Naive thymus-derived CD4-positive, alpha-beta T cell (primary cell): ENCODE results near the gene MAPKAPK2. TPM values are rescaled to one million over a fixed set of nuclear protein-coding genes. Genes with fewer than 3 reads are reported as not detected.
A peak's percentile ranks its signal among the peaks of the same experiment; 100 is the strongest.

Experiments
- ATAC-seq: fragments of 150-1000 bp; cut with Tn5 transposase; 2 replicates; pipeline ENCODE4 v1.10.0; 2021; ENCODE audit warnings: mild to moderate bottlenecking, moderate library complexity
- CTCF ChIA-PET: fragments of 350-600 bp; sonication (Branson Sonifier 250); formaldehyde crosslinking; loops from one replicate; lab custom pipeline; 2021; ENCODE audit warnings: antibody characterized with exemption; lab: Charles Lee
- POLR2A ChIA-PET: fragments of 350-600 bp; sonication (Branson Sonifier 250); formaldehyde crosslinking; loops from one replicate; lab custom pipeline; 2021; ENCODE audit warnings: antibody characterized with exemption, inconsistent platforms; lab: Charles Lee
- DNase-seq, 9 donors: peaks; one replicate each; pipeline versions ENCODE4 v3.0.0 to v3.0.0-alpha.2; 2020 to 2022; ENCODE audit warnings: mixed read lengths in 1 of 9
- H3K27ac ChIP-seq: one replicate; pipeline ENCODE4 v1.7.0; 2013; ENCODE audit warnings: mild to moderate bottlenecking, low read depth, low read length, moderate library complexity
- H3K27me3 ChIP-seq, 2 donors: one replicate each; pipeline ENCODE4 v1.7.0; 2013; ENCODE audit warnings: low read length in 2 of 2, mild to moderate bottlenecking in 2 of 2, moderate library complexity in 2 of 2; ENCODE audit not compliant: control insufficient read depth in 2 of 2, insufficient read depth in 2 of 2
- H3K36me3 ChIP-seq, 3 experiments: 1 replicate in 2 of 3; 2 replicates in 1 of 3; pipeline ENCODE4 v1.7.0; 2013; ENCODE audit warnings: low read length in 3 of 3, mild to moderate bottlenecking in 3 of 3, moderate library complexity in 1 of 3; ENCODE audit not compliant: insufficient read depth in 3 of 3, control insufficient read depth in 2 of 3
- H3K4me1 ChIP-seq, 2 donors: one replicate each; pipeline ENCODE4 v1.7.0; 2013; ENCODE audit warnings: low read length in 2 of 2, mild to moderate bottlenecking in 2 of 2, moderate library complexity in 1 of 2; ENCODE audit not compliant: control insufficient read depth in 2 of 2, insufficient read depth in 2 of 2
- H3K4me3 ChIP-seq: 2 replicates; pipeline ENCODE4 v1.7.0; 2013; ENCODE audit warnings: mild to moderate bottlenecking, low read length
- H3K9me3 ChIP-seq, 3 experiments: 1 replicate in 2 of 3; 2 replicates in 1 of 3; pipeline ENCODE4 v1.7.0; 2013; ENCODE audit warnings: low read length in 3 of 3; ENCODE audit not compliant: control insufficient read depth in 2 of 3
- H3K27ac Mint-ChIP-seq, 9 donors: one replicate each; pipeline ENCODE4 v1.8.0; 2020 to 2022; ENCODE audit warnings: mixed read lengths in 9 of 9, mild to moderate bottlenecking in 8 of 9, moderate library complexity in 5 of 9, inconsistent platforms in 2 of 9
- H3K27me3 Mint-ChIP-seq, 5 donors: one replicate each; pipeline ENCODE4 v1.8.0; 2021 to 2022; ENCODE audit warnings: mixed read lengths in 5 of 5, mild to moderate bottlenecking in 1 of 5
- H3K36me3 Mint-ChIP-seq, 5 donors: one replicate each; pipeline ENCODE4 v1.8.0; 2020 to 2022; ENCODE audit warnings: mixed read lengths in 5 of 5, mild to moderate bottlenecking in 3 of 5, inconsistent platforms in 1 of 5
- H3K4me1 Mint-ChIP-seq, 7 donors: one replicate each; pipeline ENCODE4 v1.8.0; 2020 to 2022; ENCODE audit warnings: mixed read lengths in 7 of 7, mild to moderate bottlenecking in 3 of 7, inconsistent platforms in 1 of 7
- H3K4me3 Mint-ChIP-seq, 10 donors: one replicate each; pipeline ENCODE4 v1.8.0; 2020 to 2022; ENCODE audit warnings: mild to moderate bottlenecking in 10 of 10, mixed read lengths in 10 of 10, moderate library complexity in 6 of 10, inconsistent platforms in 2 of 10
- H3K9me3 Mint-ChIP-seq, 11 donors: one replicate each; pipeline ENCODE4 v1.8.0; 2020 to 2022; ENCODE audit warnings: mixed read lengths in 11 of 11, mild to moderate bottlenecking in 4 of 11, inconsistent platforms in 1 of 11, moderate library complexity in 1 of 11
- intact Hi-C, 2 donors: fragments of 100-400 bp; cut with micrococcal nuclease; formaldehyde crosslinking; loops; one replicate each; pipeline ENCODE4 v1.15.1; 2023
- polyA plus RNA-seq, 2 donors: library from polyadenylated mRNA; unstranded; fragments of 300-500 nt; fragmentation: Illumina TruSeq; gene quantifications; one replicate each; pipeline ENCODE4 v1.2.3, GENCODE V29; 2021
- total RNA-seq, 6 experiments: library from RNA in 5 of 6; stranded (reverse) in 5 of 6; gene quantifications; 1 replicate in 5 of 6; 2 replicates in 1 of 6; pipeline ENCODE4 v1.2.3 and lab custom pipeline; 2021 to 2026

The MAPKAPK2 gene
- total and polyA plus RNA-seq, 7 experiments from 2014 or later = 1.4 to 123 (median 53.2) TPM

DNA sequence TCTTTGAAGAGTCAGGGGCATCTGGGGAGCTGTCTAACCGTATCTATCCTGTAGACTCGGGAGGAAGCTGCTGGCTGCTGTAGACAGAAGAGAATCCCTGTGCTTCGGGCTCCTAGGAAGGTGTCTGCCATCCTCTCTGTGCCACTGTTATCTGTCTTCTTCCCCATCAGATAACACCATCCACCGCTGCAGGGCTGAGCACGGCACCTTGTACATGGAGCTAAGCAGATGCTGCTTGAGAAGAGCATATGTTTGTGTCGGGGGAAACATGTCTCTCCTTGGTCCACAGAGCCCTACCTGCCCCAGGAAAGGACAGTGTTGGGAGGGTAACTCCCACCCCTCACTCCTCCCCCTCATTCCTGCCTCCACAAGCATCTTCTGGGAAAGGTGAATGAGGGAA lies 1.4 kb upstream of the MAPKAPK2 start:
- Histone ChIP-seq H3K27me3 (no peaks in the 10 kb centered on the region), H3K9me3 (no peaks in the 10 kb centered on the region), H3K4me3 (no peak overlapping the region), H3K36me3 (no peaks in the 10 kb centered on the region), H3K27ac (no peak overlapping the region), H3K4me1 (peaks cover 12 to 14% of the 10 kb centered on the region in 2 donors)
- Mint-ChIP-seq H3K4me1 (peaks cover 14 to 45% (median 27%) of the 10 kb centered on the region in 7 donors), H3K4me3 (peak overlapping the region in 3 of 10 donors; percentile 15 to 56 (median 18)), H3K27me3 (peaks cover 0 to 17% (median 4%) of the 10 kb centered on the region in 5 donors), H3K36me3 (peaks cover 0 to 3% (median 0%) of the 10 kb centered on the region in 5 donors), H3K27ac (peak overlapping the region in 1 of 9 donors; percentile 41), H3K9me3 (no peaks in the 10 kb centered on the region)
- DNase-seq = no peak
- ChIA-PET CTCF (interaction anchor here (1.4 kb wide), 1 partner anchor 20 kb away, joined by 4 read pairs; no protein-coding TSS in a partner anchor), POLR2A (interaction anchor here (0.8 kb wide), 1 partner anchor 719 kb away, joined by 3 read pairs; no protein-coding TSS in a partner anchor)
- intact Hi-C loops = no loop called here
- no peak for ATAC-seq

DNA sequence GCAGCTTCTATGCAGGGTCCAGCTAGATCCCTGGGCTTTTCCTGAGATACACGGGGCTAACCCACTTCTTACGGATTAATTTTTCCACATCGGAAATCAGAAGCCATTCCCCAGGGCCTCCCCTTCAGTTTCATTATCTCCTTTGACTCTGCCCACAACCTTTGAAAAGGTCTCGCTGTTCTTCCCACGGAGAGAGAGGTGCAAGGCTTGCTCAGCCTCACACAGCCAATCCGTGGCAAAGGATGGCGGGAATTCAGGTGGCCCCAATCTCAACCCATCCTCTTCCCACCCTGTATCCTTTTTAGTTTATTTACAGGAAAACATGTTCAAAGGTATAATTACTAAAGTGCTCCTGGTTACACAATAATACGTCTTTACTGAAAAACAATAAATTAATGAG lies 702 bp upstream of the MAPKAPK2 start:
- Mint-ChIP-seq H3K27ac (peak overlapping the region in 3 of 9 donors; percentile 21 to 79 (median 73)), H3K4me1 (peaks cover 16 to 46% (median 31%) of the 10 kb centered on the region in 7 donors), H3K27me3 (peaks cover 0 to 17% (median 0%) of the 10 kb centered on the region in 5 donors), H3K4me3 (peak overlapping the region; percentile 49 to 92 (median 83)), H3K36me3 (peaks cover 0 to 3% (median 0%) of the 10 kb centered on the region in 5 donors), H3K9me3 (no peaks in the 10 kb centered on the region)
- Histone ChIP-seq H3K27ac (no peak overlapping the region), H3K4me3 (peak overlapping the region; percentile 66), H3K36me3 (no peaks in the 10 kb centered on the region), H3K9me3 (no peaks in the 10 kb centered on the region), H3K27me3 (no peaks in the 10 kb centered on the region), H3K4me1 (peaks cover 12 to 14% of the 10 kb centered on the region in 2 donors)
- intact Hi-C loops = loop anchor here (1.0 to 2.0 kb wide), 7 partner anchors 49 to 369 kb away; partner anchors contain the start of genes RASSF5 (in 2 of the 2), DYRK3 (in 1 of the 2), EIF2D (in 1 of the 2) and IKBKE (in 1 of the 2)
- POLR2A ChIA-PET = interaction anchor here (0.5 to 0.8 kb wide), 4 partner anchors 76 to 718 kb away, joined by 3 to 5 read pairs (median 3); no protein-coding TSS in a partner anchor
- ATAC-seq (no peak), DNase-seq (no peak)
- CTCF ChIA-PET = interaction anchor here (1.4 kb wide), 1 partner anchor 50 kb away, joined by 3 read pairs; no protein-coding TSS in a partner anchor

DNA sequence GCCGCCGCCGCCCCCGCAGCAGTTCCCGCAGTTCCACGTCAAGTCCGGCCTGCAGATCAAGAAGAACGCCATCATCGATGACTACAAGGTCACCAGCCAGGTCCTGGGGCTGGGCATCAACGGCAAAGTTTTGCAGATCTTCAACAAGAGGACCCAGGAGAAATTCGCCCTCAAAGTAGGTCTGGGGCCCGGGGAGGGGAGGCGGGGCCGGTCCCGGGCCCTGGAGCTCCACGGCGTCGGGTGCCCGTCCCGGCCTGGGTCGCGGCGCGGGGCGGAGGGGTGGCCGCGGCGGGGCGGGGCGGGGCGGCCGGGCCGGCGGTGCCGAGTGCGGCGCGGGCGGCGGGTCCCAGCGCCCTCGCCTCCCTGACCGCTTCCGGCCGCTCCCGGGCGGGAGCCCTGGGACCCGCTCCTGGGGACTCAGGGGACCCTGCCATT lies 646 bp downstream of the MAPKAPK2 start:
- Mint-ChIP-seq H3K4me1 (peaks cover 30 to 49% (median 45%) of the 10 kb centered on the region in 7 donors), H3K27ac (peak overlapping the region; percentile 90 to 98 (median 95)), H3K27me3 (peaks cover 0 to 17% (median 0%) of the 10 kb centered on the region in 5 donors), H3K4me3 (peak overlapping the region; percentile 92 to 100 (median 96)), H3K36me3 (peaks cover 0 to 3% (median 0%) of the 10 kb centered on the region in 5 donors), H3K9me3 (no peaks in the 10 kb centered on the region)
- ChIA-PET POLR2A (interaction anchor here (1.5 kb wide), 1 partner anchor 18 kb away, joined by 3 read pairs; no protein-coding TSS in a partner anchor), CTCF (interaction anchor here (0.6 to 1.5 kb wide), 2 partner anchors 24 to 1180 kb away, joined by 3 read pairs; no protein-coding TSS in a partner anchor)
- intact Hi-C loops = loop anchor here in 1 of 2 donors (2.0 kb wide), 3 partner anchors 127 to 367 kb away; partner anchors contain the start of genes IKBKE and PFKFB2
- Histone ChIP-seq H3K4me3 (peak overlapping the region; percentile 65), H3K4me1 (peaks cover 12 to 28% of the 10 kb centered on the region in 2 donors), H3K27me3 (no peaks in the 10 kb centered on the region), H3K36me3 (no peaks in the 10 kb centered on the region), H3K9me3 (no peaks in the 10 kb centered on the region), H3K27ac (peak overlapping the region; percentile 90)
- DNase-seq (peak in 8 of 9 donors; percentile 4 to 65 (median 30)), ATAC-seq (peak; percentile 40)

DNA sequence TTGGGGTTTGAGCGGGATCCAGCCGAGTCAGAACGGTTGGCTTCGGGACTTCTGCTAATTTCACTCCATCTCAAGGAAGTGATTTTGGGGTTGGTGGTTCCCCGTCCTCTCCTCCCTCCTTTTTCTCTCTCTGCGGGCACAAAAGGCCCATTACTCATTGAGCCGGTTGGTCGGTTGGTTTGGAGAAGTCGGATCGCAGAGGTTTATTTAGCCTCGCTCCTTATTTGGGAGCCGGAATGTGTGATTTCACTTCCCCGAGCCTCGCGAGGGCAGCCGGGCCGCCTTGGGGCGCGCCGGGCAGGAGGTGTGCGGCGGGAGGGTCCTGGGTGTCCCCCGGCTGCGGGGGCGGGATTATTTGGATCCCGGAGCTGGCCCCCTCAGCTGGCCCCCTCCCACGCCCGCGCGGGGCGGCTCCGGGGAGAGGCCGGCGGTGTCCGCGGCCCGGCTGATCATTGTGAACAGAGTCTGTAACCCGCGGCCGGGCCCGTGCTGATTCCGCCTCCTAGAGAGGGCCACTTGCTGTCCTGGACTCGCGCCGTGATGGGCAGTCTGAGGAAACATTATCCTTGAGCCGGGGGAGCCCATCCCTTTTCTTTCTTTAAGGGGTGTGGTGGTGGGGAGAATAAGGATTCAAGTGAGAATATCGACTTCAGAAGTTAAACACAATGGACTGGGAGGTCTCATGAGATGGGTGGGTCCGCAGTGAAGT lies 1.2 kb downstream of the MAPKAPK2 start:
- ChIA-PET POLR2A (interaction anchor here (0.8 to 1.5 kb wide), 2 partner anchors 17 to 236 kb away, joined by 3 read pairs; no protein-coding TSS in a partner anchor), CTCF (interaction anchor here (0.6 to 1.5 kb wide), 3 partner anchors 23 to 1179 kb away, joined by 3 to 4 read pairs (median 3); no protein-coding TSS in a partner anchor)
- Mint-ChIP-seq H3K9me3 (no peaks in the 10 kb centered on the region), H3K27ac (peak overlapping the region; percentile 90 to 100 (median 97)), H3K4me1 (peaks cover 32 to 52% (median 50%) of the 10 kb centered on the region in 7 donors), H3K27me3 (peaks cover 0 to 17% (median 0%) of the 10 kb centered on the region in 5 donors), H3K36me3 (peaks cover 0 to 3% (median 0%) of the 10 kb centered on the region in 5 donors), H3K4me3 (peak overlapping the region; percentile 95 to 100 (median 99))
- DNase-seq (peak; percentile 27 to 69 (median 32)), ATAC-seq (peak; percentile 66)
- Histone ChIP-seq H3K4me1 (peaks cover 12 to 30% of the 10 kb centered on the region in 2 donors), H3K27me3 (no peaks in the 10 kb centered on the region), H3K27ac (peak overlapping the region; percentile 90), H3K36me3 (no peaks in the 10 kb centered on the region), H3K4me3 (peak overlapping the region; percentile 65), H3K9me3 (no peaks in the 10 kb centered on the region)
- intact Hi-C loops = loop anchor here (1.0 to 2.0 kb wide), 9 partner anchors 18 to 367 kb away; partner anchors contain the start of genes DYRK3 (in 1 of the 2), EIF2D (in 1 of the 2), IKBKE (in 1 of the 2) and PFKFB2 (in 1 of the 2)

DNA sequence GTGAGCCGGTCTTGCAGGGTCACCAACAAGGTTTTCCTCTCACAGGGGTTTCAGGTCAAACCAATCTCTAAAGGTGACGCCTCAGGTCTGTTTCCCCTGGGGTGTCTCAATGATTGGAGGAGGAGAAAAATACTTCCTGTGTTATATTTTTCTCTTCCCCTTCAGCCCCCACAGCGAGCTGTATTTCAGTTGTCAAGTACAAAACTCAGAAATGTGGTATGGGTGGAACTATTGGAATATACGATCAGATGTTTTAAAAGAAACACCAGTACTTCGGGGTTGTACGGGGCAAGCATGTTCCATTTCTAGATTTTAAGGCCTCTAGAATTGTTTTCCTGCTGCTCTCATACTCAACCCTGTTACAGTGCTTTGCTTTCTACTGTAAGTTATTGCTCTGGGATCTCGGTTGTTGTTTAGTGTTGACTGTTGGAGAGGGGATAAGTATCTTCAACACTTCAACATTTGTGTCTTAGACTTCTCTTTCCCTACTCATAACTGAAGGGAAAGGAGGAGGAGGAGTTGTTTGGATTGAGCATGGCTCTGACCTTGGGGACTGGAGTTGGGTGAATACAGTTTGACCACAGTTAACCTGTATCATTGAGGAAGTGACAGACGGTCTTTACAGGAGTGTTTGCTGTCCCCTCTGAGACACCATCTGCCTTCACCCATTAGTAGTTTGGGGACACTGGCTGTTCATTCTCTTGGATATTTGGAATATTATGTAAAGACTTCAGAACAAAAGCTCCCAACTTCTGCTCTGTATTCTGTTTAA lies 2.0 kb downstream of the MAPKAPK2 start:
- H3K36me3 ChIP-seq = no peaks in the 10 kb centered on the region
- no peaks in the 10 kb centered on the region for H3K27me3 ChIP-seq
- peak overlapping the region; percentile 90 to 100 (median 97) for H3K27ac Mint-ChIP-seq
- H3K4me1 Mint-ChIP-seq = peaks cover 37 to 60% (median 57%) of the 10 kb centered on the region in 7 donors
- H3K27me3 Mint-ChIP-seq = peaks cover 0 to 17% (median 0%) of the 10 kb centered on the region in 5 donors
- H3K36me3 Mint-ChIP-seq = peaks cover 0 to 3% (median 0%) of the 10 kb centered on the region in 5 donors
- DNase-seq (peak in 7 of 9 donors; percentile 19 to 38 (median 32)), ATAC-seq (peak; percentile 43)
- ChIA-PET POLR2A (interaction anchor here (0.6 to 1.5 kb wide), 3 partner anchors 17 to 236 kb away, joined by 3 read pairs; no protein-coding TSS in a partner anchor), CTCF (interaction anchor here (1.0 to 1.8 kb wide), 2 partner anchors 10 to 293 kb away, joined by 4 read pairs; no protein-coding TSS in a partner anchor)
- no peaks in the 10 kb centered on the region for H3K9me3 Mint-ChIP-seq
- H3K4me3 ChIP-seq = peak overlapping the region; percentile 65
- no peaks in the 10 kb centered on the region for H3K9me3 ChIP-seq
- H3K4me1 ChIP-seq = peaks cover 14 to 32% of the 10 kb centered on the region in 2 donors
- H3K4me3 Mint-ChIP-seq = peak overlapping the region; percentile 95 to 100 (median 99)
- peak overlapping the region; percentile 90 for H3K27ac ChIP-seq
- intact Hi-C loops = loop anchor here (1.0 to 2.0 kb wide), 6 partner anchors 18 to 74 kb away; partner anchors contain the start of genes DYRK3 (in 1 of the 2) and EIF2D (in 1 of the 2)
